UCSD-AML1 (cell line): Measurements from ENCODE around the gene AHSA1.

Source experiments
- DNase-seq: peaks from one replicate; lab custom pipeline; 2025; ENCODE audit not compliant: unreplicated experiment; lab: John Stamatoyannopoulos, UW

Gene AHSA1

GRCh38 chr14:77507762-77508161, 49.9 kb downstream of the AHSA1 start:
- no peak for DNase-seq

GRCh38 chr14:77508249-77508648, 50.4 kb downstream of the AHSA1 start:
- DNase-seq = no peak

- no peak for DNase-seq
Measured at GRCh38 chr14:77508876-77509275, 51.0 kb downstream of the AHSA1 start.

- no peak for DNase-seq
Measured at GRCh38 chr14:77509366-77509765, 51.5 kb downstream of the AHSA1 start.

GRCh38 chr14:77511486-77512162, 53.7 kb downstream of the AHSA1 start:
- no peak for DNase-seq

DNA sequence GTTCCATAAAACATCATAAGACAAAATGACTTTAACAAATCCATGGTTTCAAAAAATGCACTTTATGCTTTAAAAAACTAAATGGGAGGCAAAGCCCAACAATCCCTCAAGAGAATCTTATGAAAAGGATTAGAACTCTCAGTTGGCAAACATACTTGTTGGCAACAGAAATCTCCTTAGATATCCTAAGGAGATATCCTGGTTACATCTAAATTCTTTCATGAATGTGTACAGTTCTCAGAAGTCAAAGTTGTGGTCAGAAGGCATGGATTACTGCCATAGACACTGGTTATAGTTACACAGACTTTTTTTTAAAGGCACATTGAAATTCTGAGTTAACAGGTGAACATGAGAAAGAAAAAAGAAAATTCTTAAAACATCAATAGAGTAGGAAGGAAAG, 58.2 kb downstream of the AHSA1 start:
- no peak for DNase-seq
